Nephron progenitor cell (in vitro differentiated cells): ENCODE measurements around the gene BIK.
A peak's percentile ranks its signal among the peaks of the same experiment; 100 is the strongest.

Source experiments
- DNase-seq: peaks from one replicate; pipeline ENCODE4 v3.0.0; 2021
- H3K27ac Mint-ChIP-seq: 2 replicates; pipeline ENCODE4 v1.8.0; 2021; ENCODE audit warnings: mild to moderate bottlenecking, moderate library complexity, mixed read lengths
- H3K27me3 Mint-ChIP-seq: 2 replicates; pipeline ENCODE4 v1.8.0; 2021; ENCODE audit warnings: mild to moderate bottlenecking, low read depth, mixed read lengths; ENCODE audit not compliant: poor library complexity
- H3K36me3 Mint-ChIP-seq: 2 replicates; pipeline ENCODE4 v1.8.0; 2021; ENCODE audit warnings: low read depth, mixed read lengths
- H3K4me1 Mint-ChIP-seq: 2 replicates; pipeline ENCODE4 v1.8.0; 2021; ENCODE audit warnings: mixed read lengths
- H3K4me3 Mint-ChIP-seq: 2 replicates; pipeline ENCODE4 v1.8.0; 2021; ENCODE audit warnings: mild to moderate bottlenecking, moderate library complexity, mixed read lengths
- H3K9me3 Mint-ChIP-seq: 2 replicates; pipeline ENCODE4 v1.8.0; 2021; ENCODE audit warnings: mild to moderate bottlenecking, moderate library complexity, mixed read lengths
- CTCF ChIP-seq: fragments of 200-600 bp; sonication (generic); IDR thresholded peaks from 2 replicates; pipeline ENCODE4 v1.5.0; 2021; ENCODE audit warnings: antibody characterized with exemption

Gene BIK

GRCh38 chr22:43152003-43152356, 41.4 kb downstream of the BIK start:
- H3K9me3 Mint-ChIP-seq = no peaks in the 10 kb centered on the region
- DNase-seq = no peak

GRCh38 chr22:43152357-43153071, 42.0 kb downstream of the BIK start:
- peaks cover 60% of the 10 kb centered on the region for H3K27me3 Mint-ChIP-seq
- H3K4me3 Mint-ChIP-seq = peak overlapping the region; percentile 66
- no peak for TF ChIP-seq CTCF
- H3K4me1 Mint-ChIP-seq = peaks cover 11% of the 10 kb centered on the region
- H3K9me3 Mint-ChIP-seq = no peaks in the 10 kb centered on the region
- no peak for DNase-seq
- no peak overlapping the region for H3K27ac Mint-ChIP-seq
- H3K36me3 Mint-ChIP-seq = no peaks in the 10 kb centered on the region

More at GRCh38 chr22:43152003-43152356, 41.4 kb downstream of the BIK start:
- peaks cover 60% of the 10 kb centered on the region for H3K27me3 Mint-ChIP-seq
- H3K4me3 Mint-ChIP-seq = peak overlapping the region; percentile 60
- H3K4me1 Mint-ChIP-seq = peaks cover 11% of the 10 kb centered on the region
- H3K36me3 Mint-ChIP-seq = no peaks in the 10 kb centered on the region
- TF ChIP-seq CTCF = no peak
- H3K27ac Mint-ChIP-seq = no peak overlapping the region

- no peak for DNase-seq
- peaks cover 52% of the 10 kb centered on the region for H3K27me3 Mint-ChIP-seq
- no peaks in the 10 kb centered on the region for H3K36me3 Mint-ChIP-seq
- no peak overlapping the region for H3K4me3 Mint-ChIP-seq
- no peak for TF ChIP-seq CTCF
- no peak overlapping the region for H3K27ac Mint-ChIP-seq
- no peaks in the 10 kb centered on the region for H3K9me3 Mint-ChIP-seq
- peaks cover 20% of the 10 kb centered on the region for H3K4me1 Mint-ChIP-seq
These were observed 43.3 kb downstream of the BIK start for GRCh38 chr22:43153899-43154298.

- Mint-ChIP-seq H3K27me3 (peaks cover 47% of the 10 kb centered on the region), H3K27ac (no peak overlapping the region), H3K4me1 (peaks cover 20% of the 10 kb centered on the region), H3K9me3 (no peaks in the 10 kb centered on the region), H3K36me3 (no peaks in the 10 kb centered on the region), H3K4me3 (no peak overlapping the region)
- no peak for TF ChIP-seq CTCF
- no peak for DNase-seq
These were observed 44.5 kb downstream of the BIK start for GRCh38 chr22:43154887-43155536.

- H3K4me3 Mint-ChIP-seq = no peak overlapping the region
- H3K4me1 Mint-ChIP-seq = peaks cover 20% of the 10 kb centered on the region
- H3K27me3 Mint-ChIP-seq = peaks cover 40% of the 10 kb centered on the region
- no peak for DNase-seq
- no peak for TF ChIP-seq CTCF
- no peaks in the 10 kb centered on the region for H3K36me3 Mint-ChIP-seq
- H3K9me3 Mint-ChIP-seq = no peaks in the 10 kb centered on the region
- no peak overlapping the region for H3K27ac Mint-ChIP-seq
These were observed 45.2 kb downstream of the BIK start for GRCh38 chr22:43155789-43156188.

- Mint-ChIP-seq H3K36me3 (no peaks in the 10 kb centered on the region), H3K27ac (no peak overlapping the region), H3K4me1 (peaks cover 16% of the 10 kb centered on the region), H3K4me3 (no peak overlapping the region), H3K27me3 (peaks cover 35% of the 10 kb centered on the region), H3K9me3 (no peaks in the 10 kb centered on the region)
- DNase-seq = no peak
- no peak for TF ChIP-seq CTCF
These were observed 45.9 kb downstream of the BIK start for GRCh38 chr22:43156413-43156812.
